H1 (cell line): ENCODE data around the gene BRD2. TPM values are rescaled to one million over a fixed set of nuclear protein-coding genes. Genes with fewer than 3 reads are reported as not detected.

ENCODE experiments used
- ASH2L ChIP-seq: fragments of 200-600, 300-600 bp; sonication (generic); IDR thresholded peaks from one replicate; pipeline ENCODE4 v1.7.1; 2017; ENCODE audit warnings: low read length
- ATF3 ChIP-seq: IDR thresholded peaks from 2 replicates; pipeline ENCODE4 v1.6.1; 2011; ENCODE audit warnings: low read depth, mild to moderate bottlenecking, low read length; ENCODE audit not compliant: insufficient read depth
- CBX5 ChIP-seq: fragments of 300-800, 300-1000 bp; sonication (generic); IDR thresholded peaks from 2 replicates; pipeline ENCODE4 v1.7.1; 2016; ENCODE audit warnings: antibody characterized with exemption, low read length, low read depth
- CBX8 ChIP-seq: fragments of 300-800, 300-1000 bp; sonication (generic); IDR thresholded peaks from 2 replicates; pipeline ENCODE4 v1.7.1; 2016; ENCODE audit warnings: low read depth, low read length, borderline replicate concordance
- CREB1 ChIP-seq: IDR thresholded peaks from 2 replicates; pipeline ENCODE4 v1.6.1; 2012; ENCODE audit warnings: inconsistent platforms
- CTCF ChIP-seq, 3 experiments: IDR thresholded peaks; 1 replicate in 2 of 3; 2 replicates in 1 of 3; pipeline versions ENCODE4 v1.5.1 to v1.6.1; 2011; ENCODE audit warnings: low read length in 3 of 3, mild to moderate bottlenecking in 3 of 3, inconsistent platforms in 2 of 3, low read depth in 1 of 3, moderate library complexity in 1 of 3; ENCODE audit not compliant: insufficient read depth in 1 of 3; ENCODE audit errors: control extremely low read depth in 1 of 3
- EP300 ChIP-seq, 2 experiments: IDR thresholded peaks; 1 replicate in 1 of 2; 2 replicates in 1 of 2; pipeline ENCODE4 v1.6.1; 2011 to 2012; ENCODE audit warnings: low read depth in 2 of 2, low read length in 2 of 2, mild to moderate bottlenecking in 2 of 2, borderline replicate concordance in 1 of 2, inconsistent platforms in 1 of 2, moderate library complexity in 1 of 2
- HDAC6 ChIP-seq: IDR thresholded peaks from one replicate; pipeline ENCODE4 v1.7.1; 2012; ENCODE audit warnings: low read depth, mild to moderate bottlenecking, inconsistent platforms, low read length, moderate library complexity
- KDM4A ChIP-seq: IDR thresholded peaks from one replicate; pipeline ENCODE4 v1.7.1; 2012; ENCODE audit warnings: low read depth, mild to moderate bottlenecking, moderate library complexity, low read length, inconsistent platforms; ENCODE audit not compliant: severe bottlenecking
- PHF8 ChIP-seq: fragments of 200-600 bp; sonication (generic); conservative IDR thresholded peaks from 2 replicates; pipeline ENCODE4 v1.7.1; 2012; ENCODE audit warnings: low read depth, mild to moderate bottlenecking, inconsistent platforms, low read length, moderate library complexity
- POLR2AphosphoS5 ChIP-seq: IDR thresholded peaks from 2 replicates; pipeline ENCODE4 v1.6.1; 2011; ENCODE audit warnings: low read depth, low read length
- POU5F1 ChIP-seq: IDR thresholded peaks from 2 replicates; pipeline ENCODE4 v1.6.1; 2011; ENCODE audit warnings: low read depth, mild to moderate bottlenecking, low read length, moderate library complexity
- RBBP5 ChIP-seq: IDR thresholded peaks from 2 replicates; pipeline ENCODE4 v1.7.1; 2012; ENCODE audit warnings: low read depth, mild to moderate bottlenecking, inconsistent platforms, low read length, moderate library complexity, borderline replicate concordance
- RFX5 ChIP-seq: IDR thresholded peaks from 2 replicates; pipeline ENCODE4 v1.6.1; 2011; ENCODE audit warnings: low read depth, low read length, improper control_type of control experiment, borderline replicate concordance
- RXRA ChIP-seq: IDR thresholded peaks from 2 replicates; pipeline ENCODE4 v1.6.1; 2011; ENCODE audit warnings: low read depth, mild to moderate bottlenecking, low read length, moderate library complexity; ENCODE audit not compliant: insufficient read depth
- SIX5 ChIP-seq: IDR thresholded peaks from 2 replicates; pipeline ENCODE4 v1.6.1; 2011; ENCODE audit warnings: mild to moderate bottlenecking, low read depth, low read length
- SP4 ChIP-seq: IDR thresholded peaks from 2 replicates; pipeline ENCODE4 v1.6.1; 2012; ENCODE audit warnings: low read length, inconsistent platforms
- SRF ChIP-seq: IDR thresholded peaks from 2 replicates; pipeline ENCODE4 v1.6.1; 2011; ENCODE audit warnings: mild to moderate bottlenecking, low read depth, low read length, moderate library complexity
- TAF7 ChIP-seq: optimal IDR thresholded peaks from 2 replicates; pipeline ENCODE3; 2011; ENCODE audit warnings: low read depth, mild to moderate bottlenecking, inconsistent platforms, low read length, moderate library complexity, borderline replicate concordance
- polyA plus RNA-seq, 7 experiments: library from polyadenylated mRNA; depleted of rRNA in 3 of 7; stranded (reverse) in 5 of 7; unstranded in 2 of 7; fragments of >200 nt in 5 of 7; fragments of 200-250 nt in 2 of 7; gene quantifications; 1 replicate in 5 of 7; 2 replicates in 1 of 7; 4 replicates in 1 of 7; pipeline versions ENCODE4 v1.2.1 to v1.2.3, GENCODE V29; 2011 to 2013; ENCODE audit warnings: missing spikeins in 2 of 7, mixed read lengths in 2 of 7
- total RNA-seq: library from RNA; stranded (reverse); fragmentation: NEBNext Ultra II Directional; extraction: Animal tissue kit (Norgen Biotek cat#: 25700); gene quantifications from 2 replicates; pipeline ENCODE4 v1.2.1, GENCODE V29; 2021
- TF ChIP-seq, protein P1 (sequence below): IDR thresholded peaks from 2 replicates; pipeline ENCODE4 v1.6.1; 2012; ENCODE audit warnings: inconsistent platforms

Gene BRD2
- total and polyA plus RNA-seq, 2 of the 8 experiments (the other 6 are each of a cell fraction or from before 2014, with no cell fraction given) = 132 to 185 TPM

- TF ChIP-seq SP4 (0 out of 2 replicates have a peak, but pooled peaks have one; percentile 47), SIX5 (no peak), SRF (no peak), CTCF (IDR thresholded peaks at IDR 0.05; ENCODE audit: control extremely low read depth in 1 of 3, insufficient read depth in 1 of 3, low read depth in 1 of 3, low read length in 3 of 3) (no peak), ASH2L (no peak), POLR2AphosphoS5 (peak; percentile 85), RBBP5 (0 out of 2 replicates have a peak, but pooled peaks have one; percentile 58), RFX5 (0 out of 2 replicates have a peak, but pooled peaks have one; percentile 1), POU5F1 (no peak), CBX8 (no peak), HDAC6 (no peak), RXRA (no peak), KDM4A (peak; percentile 72), PHF8 (peak; percentile 73), CREB1 (no peak), ATF3 (no peak), TAF7 (no peak), EP300 (IDR thresholded peaks at IDR 0.05; ENCODE audit: borderline replicate concordance in 1 of 2, low read depth in 2 of 2, low read length in 2 of 2) (no peak), CBX5 (no peak)
- TF ChIP-seq, protein P1, sequence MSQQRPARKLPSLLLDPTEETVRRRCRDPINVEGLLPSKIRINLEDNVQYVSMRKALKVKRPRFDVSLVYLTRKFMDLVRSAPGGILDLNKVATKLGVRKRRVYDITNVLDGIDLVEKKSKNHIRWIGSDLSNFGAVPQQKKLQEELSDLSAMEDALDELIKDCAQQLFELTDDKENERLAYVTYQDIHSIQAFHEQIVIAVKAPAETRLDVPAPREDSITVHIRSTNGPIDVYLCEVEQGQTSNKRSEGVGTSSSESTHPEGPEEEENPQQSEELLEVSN = no peak
These were observed at the start of gene BRD2 (continued) for GRCh38 chr6:32968093-32968866.
